Measurements from ENCODE around the gene KRT3.

The KRT3 gene

DNA sequence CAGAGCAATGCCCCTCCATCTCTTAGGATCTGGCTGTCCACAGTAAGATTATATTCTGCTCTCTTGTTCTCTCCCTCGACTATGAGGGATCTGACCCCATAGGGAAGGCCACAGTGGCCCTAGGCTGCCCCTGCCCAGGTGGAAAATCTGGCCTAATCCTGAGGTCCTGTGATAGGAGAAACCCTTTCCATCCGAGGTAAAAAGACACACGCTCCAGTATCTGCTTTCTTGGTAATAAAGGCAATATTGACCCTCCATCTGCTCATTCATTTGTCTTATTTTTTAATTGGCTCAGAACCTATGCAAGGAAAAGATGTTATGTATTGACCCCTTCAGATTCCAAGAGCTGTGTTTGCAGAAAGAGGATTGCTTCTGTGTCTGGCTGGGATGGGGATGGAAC, 28.5 kb downstream of the KRT3 start:
- no peak overlapping the region for H2BK5ac ChIP-seq (ENCODE audit: low read depth, low read length, poor library complexity, severe bottlenecking)
- no peak overlapping the region for H3K4me2 ChIP-seq (ENCODE audit: low read length, poor library complexity, severe bottlenecking)
- H3K23ac ChIP-seq (ENCODE audit: low read length in 2 of 2) = no peak overlapping the region
- H2BK12ac ChIP-seq (ENCODE audit: low read length in 2 of 2) = no peak overlapping the region
- no peak overlapping the region for H2AFZ ChIP-seq (ENCODE audit: low read depth, low read length)
- peaks cover 39 to 79% of the 10 kb centered on the region in 2 experiments for H3K27me3 ChIP-seq (ENCODE audit: control insufficient read depth in 1 of 2, insufficient read depth in 1 of 2, low read length in 2 of 2)
- no peak overlapping the region for H4K8ac ChIP-seq (ENCODE audit: low read length)
- H3K9me3 ChIP-seq (ENCODE audit: control insufficient read depth, low read length) = peaks cover 4% of the 10 kb centered on the region
- H3K36me3 ChIP-seq (ENCODE audit: control insufficient read depth in 1 of 2, insufficient read depth in 2 of 2, low read depth in 1 of 2, low read length in 2 of 2) = no peaks in the 10 kb centered on the region
- no peak for DNase-seq
- peak overlapping the region in 1 of 2 experiments; percentile 12 for H3K14ac ChIP-seq (ENCODE audit: low read length in 2 of 2)
- no peak overlapping the region for H2AK5ac ChIP-seq (ENCODE audit: low read length, severe bottlenecking)
- no peak overlapping the region for H2BK15ac ChIP-seq (ENCODE audit: low read depth, poor library complexity, severe bottlenecking)
- no peak overlapping the region for H4K91ac ChIP-seq (ENCODE audit: low read length)
- no peak overlapping the region for H3K27ac ChIP-seq (ENCODE audit: low read length, poor library complexity, severe bottlenecking)
- H3K4ac ChIP-seq (ENCODE audit: low read depth in 1 of 2, low read length in 2 of 2) = no peak overlapping the region
- H3K4me3 ChIP-seq (ENCODE audit: insufficient read depth in 1 of 2, low read depth in 1 of 2, low read length in 2 of 2) = no peak overlapping the region
- no peak overlapping the region for H3K9ac ChIP-seq (ENCODE audit: low read length)
- H3K4me1 ChIP-seq (ENCODE audit: control insufficient read depth, insufficient read depth, low read depth, low read length) = no peaks in the 10 kb centered on the region
- H2BK120ac ChIP-seq (ENCODE audit: low read depth, low read length) = no peak overlapping the region
- H3K79me1 ChIP-seq (replicated peaks; ENCODE audit: low read length, poor library complexity, severe bottlenecking) = no peaks in the 10 kb centered on the region
- no peak overlapping the region for H3K18ac ChIP-seq (ENCODE audit: low read depth in 1 of 2, low read length in 2 of 2)
- 22% methylated on average over 1 of the region's 3 CpGs for WGBS

DNA sequence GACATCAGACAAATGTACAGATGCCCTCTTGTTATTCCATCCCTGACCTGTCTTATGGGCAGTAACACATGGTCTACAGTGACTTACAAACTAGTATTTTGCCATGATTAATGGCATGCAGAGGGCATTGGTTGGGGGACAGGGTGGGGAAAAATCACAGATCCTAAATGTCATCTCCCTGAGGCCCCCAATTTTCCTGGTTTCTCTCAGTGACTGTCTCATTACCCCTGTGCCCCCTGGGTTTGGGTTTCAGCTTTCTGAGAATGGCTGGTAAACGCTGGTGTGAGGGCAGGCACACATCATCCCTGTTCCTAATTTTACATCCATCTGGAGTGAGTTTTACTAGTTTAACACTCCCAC, 28.9 kb downstream of the KRT3 start:
- Histone ChIP-seq H3K9ac (ENCODE audit: low read length) (no peak overlapping the region), H2BK5ac (ENCODE audit: low read depth, low read length, poor library complexity, severe bottlenecking) (no peak overlapping the region), H3K79me1 (replicated peaks; ENCODE audit: low read length, poor library complexity, severe bottlenecking) (no peaks in the 10 kb centered on the region), H4K91ac (ENCODE audit: low read length) (no peak overlapping the region), H2BK12ac (ENCODE audit: low read length in 2 of 2) (no peak overlapping the region), H3K23ac (ENCODE audit: low read length in 2 of 2) (no peak overlapping the region), H2BK15ac (ENCODE audit: low read depth, poor library complexity, severe bottlenecking) (no peak overlapping the region), H2AK5ac (ENCODE audit: low read length, severe bottlenecking) (no peak overlapping the region), H3K4me2 (ENCODE audit: low read length, poor library complexity, severe bottlenecking) (no peak overlapping the region), H3K4ac (ENCODE audit: low read depth in 1 of 2, low read length in 2 of 2) (no peak overlapping the region), H3K9me3 (ENCODE audit: control insufficient read depth, low read length) (peaks cover 8% of the 10 kb centered on the region), H3K27ac (ENCODE audit: low read length, poor library complexity, severe bottlenecking) (no peak overlapping the region), H3K18ac (ENCODE audit: low read depth in 1 of 2, low read length in 2 of 2) (no peak overlapping the region), H3K4me1 (ENCODE audit: control insufficient read depth, insufficient read depth, low read depth, low read length) (no peaks in the 10 kb centered on the region), H3K4me3 (ENCODE audit: insufficient read depth in 1 of 2, low read depth in 1 of 2, low read length in 2 of 2) (no peak overlapping the region), H3K27me3 (ENCODE audit: control insufficient read depth in 1 of 2, insufficient read depth in 1 of 2, low read length in 2 of 2) (peaks cover 37 to 77% of the 10 kb centered on the region in 2 experiments), H4K8ac (ENCODE audit: low read length) (no peak overlapping the region), H3K14ac (ENCODE audit: low read length in 2 of 2) (no peak overlapping the region), H2BK120ac (ENCODE audit: low read depth, low read length) (no peak overlapping the region), H3K36me3 (ENCODE audit: control insufficient read depth in 1 of 2, insufficient read depth in 2 of 2, low read depth in 1 of 2, low read length in 2 of 2) (no peaks in the 10 kb centered on the region), H2AFZ (ENCODE audit: low read depth, low read length) (no peak overlapping the region)
- no peak for DNase-seq
- no CpG with 5 or more reads among the region's 1 CpG for WGBS

DNA sequence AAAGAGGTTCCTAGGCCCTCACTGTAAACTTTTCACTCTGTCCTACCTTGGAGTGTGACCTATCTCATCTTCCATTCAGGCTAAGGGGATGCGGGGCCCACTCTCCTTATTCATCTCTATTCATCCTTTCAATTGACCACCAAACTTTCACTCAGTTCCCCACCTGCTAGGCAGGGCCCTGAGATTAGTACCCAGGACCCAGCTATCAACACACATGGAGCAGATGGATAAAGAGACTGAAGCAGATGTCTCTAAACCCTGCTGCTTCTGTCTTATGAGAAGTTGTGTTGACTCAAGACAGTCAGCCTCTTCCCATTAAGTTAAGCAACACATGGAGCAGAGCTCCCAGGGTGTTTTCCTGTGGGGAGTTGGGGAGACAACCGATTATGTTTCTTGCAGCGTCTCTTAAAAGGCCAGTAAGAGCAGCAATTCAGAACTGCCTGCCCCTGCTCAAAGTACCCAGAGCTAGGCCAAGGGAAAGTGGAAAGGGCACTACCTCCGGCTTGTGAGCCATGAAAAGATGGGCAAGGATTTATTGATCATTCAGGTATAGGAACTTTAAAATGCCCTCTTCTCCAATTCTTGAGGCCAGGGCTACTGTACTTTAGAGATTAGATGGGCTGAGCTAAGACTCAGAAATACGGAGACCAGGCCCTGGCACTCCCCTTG, 29.4 kb downstream of the KRT3 start:
- no peak overlapping the region for H3K18ac ChIP-seq (ENCODE audit: low read depth in 1 of 2, low read length in 2 of 2)
- H2AK5ac ChIP-seq (ENCODE audit: low read length, severe bottlenecking) = no peak overlapping the region
- no peak overlapping the region for H3K9ac ChIP-seq (ENCODE audit: low read length)
- no peak overlapping the region for H2BK5ac ChIP-seq (ENCODE audit: low read depth, low read length, poor library complexity, severe bottlenecking)
- no peak for DNase-seq
- H4K8ac ChIP-seq (ENCODE audit: low read length) = no peak overlapping the region
- no peak overlapping the region for H4K91ac ChIP-seq (ENCODE audit: low read length)
- no peak overlapping the region for H2BK12ac ChIP-seq (ENCODE audit: low read length in 2 of 2)
- H3K27ac ChIP-seq (ENCODE audit: low read length, poor library complexity, severe bottlenecking) = no peak overlapping the region
- H3K36me3 ChIP-seq (ENCODE audit: control insufficient read depth in 1 of 2, insufficient read depth in 2 of 2, low read depth in 1 of 2, low read length in 2 of 2) = no peaks in the 10 kb centered on the region
- no peak overlapping the region for H3K14ac ChIP-seq (ENCODE audit: low read length in 2 of 2)
- H2BK15ac ChIP-seq (ENCODE audit: low read depth, poor library complexity, severe bottlenecking) = no peak overlapping the region
- no peak overlapping the region for H2BK120ac ChIP-seq (ENCODE audit: low read depth, low read length)
- H3K23ac ChIP-seq (ENCODE audit: low read length in 2 of 2) = no peak overlapping the region
- H3K9me3 ChIP-seq (ENCODE audit: control insufficient read depth, low read length) = peaks cover 10% of the 10 kb centered on the region
- WGBS = 88% methylated on average over 4 of the region's 5 CpGs
- no peak overlapping the region for H3K4me2 ChIP-seq (ENCODE audit: low read length, poor library complexity, severe bottlenecking)
- no peak overlapping the region for H3K4me3 ChIP-seq (ENCODE audit: insufficient read depth in 1 of 2, low read depth in 1 of 2, low read length in 2 of 2)
- no peak overlapping the region for H3K4ac ChIP-seq (ENCODE audit: low read depth in 1 of 2, low read length in 2 of 2)
- H3K79me1 ChIP-seq (replicated peaks; ENCODE audit: low read length, poor library complexity, severe bottlenecking) = no peaks in the 10 kb centered on the region
- no peaks in the 10 kb centered on the region for H3K4me1 ChIP-seq (ENCODE audit: control insufficient read depth, insufficient read depth, low read depth, low read length)
- H2AFZ ChIP-seq (ENCODE audit: low read depth, low read length) = no peak overlapping the region
- peaks cover 37 to 71% of the 10 kb centered on the region in 2 experiments for H3K27me3 ChIP-seq (ENCODE audit: control insufficient read depth in 1 of 2, insufficient read depth in 1 of 2, low read length in 2 of 2)

DNA sequence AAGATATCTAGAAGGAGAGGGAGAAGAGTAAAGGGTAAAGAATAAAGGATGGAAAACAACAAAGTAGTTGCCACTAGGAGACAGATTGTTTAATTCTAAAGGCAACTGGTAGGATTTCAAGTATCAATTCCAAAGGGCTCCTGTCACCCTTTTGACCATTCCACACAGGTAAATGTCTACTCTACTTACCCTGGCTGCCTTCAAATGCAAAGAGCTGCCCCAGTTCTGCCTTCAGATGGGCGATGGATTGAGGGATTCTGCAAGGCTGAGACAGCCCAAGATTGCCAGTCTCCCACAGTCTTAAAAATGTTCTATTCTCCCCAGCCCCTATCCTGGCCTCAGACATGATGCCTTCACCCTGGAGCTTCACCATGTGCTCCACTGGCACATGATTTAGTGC, 30.2 kb downstream of the KRT3 start:
- no peak overlapping the region for H3K27ac ChIP-seq (ENCODE audit: low read length, poor library complexity, severe bottlenecking)
- no peak for DNase-seq
- no peak overlapping the region for H3K4me3 ChIP-seq (ENCODE audit: insufficient read depth in 1 of 2, low read depth in 1 of 2, low read length in 2 of 2)
- peak overlapping the region; percentile 7 for H4K91ac ChIP-seq (ENCODE audit: low read length)
- H2AFZ ChIP-seq (ENCODE audit: low read depth, low read length) = no peak overlapping the region
- H3K4me2 ChIP-seq (ENCODE audit: low read length, poor library complexity, severe bottlenecking) = no peak overlapping the region
- peaks cover 37 to 65% of the 10 kb centered on the region in 2 experiments for H3K27me3 ChIP-seq (ENCODE audit: control insufficient read depth in 1 of 2, insufficient read depth in 1 of 2, low read length in 2 of 2)
- no peak overlapping the region for H3K4ac ChIP-seq (ENCODE audit: low read depth in 1 of 2, low read length in 2 of 2)
- no peak overlapping the region for H2BK5ac ChIP-seq (ENCODE audit: low read depth, low read length, poor library complexity, severe bottlenecking)
- no peak overlapping the region for H3K18ac ChIP-seq (ENCODE audit: low read depth in 1 of 2, low read length in 2 of 2)
- WGBS = 15% methylated on average over 1 of the region's 1 CpG
- H2AK5ac ChIP-seq (ENCODE audit: low read length, severe bottlenecking) = no peak overlapping the region
- H4K8ac ChIP-seq (ENCODE audit: low read length) = no peak overlapping the region
- H2BK120ac ChIP-seq (ENCODE audit: low read depth, low read length) = no peak overlapping the region
- H3K23ac ChIP-seq (ENCODE audit: low read length in 2 of 2) = no peak overlapping the region
- H3K9me3 ChIP-seq (ENCODE audit: control insufficient read depth, low read length) = peaks cover 11% of the 10 kb centered on the region
- no peak overlapping the region for H3K14ac ChIP-seq (ENCODE audit: low read length in 2 of 2)
- H3K4me1 ChIP-seq (ENCODE audit: control insufficient read depth, insufficient read depth, low read depth, low read length) = no peaks in the 10 kb centered on the region
- no peak overlapping the region for H2BK15ac ChIP-seq (ENCODE audit: low read depth, poor library complexity, severe bottlenecking)
- H2BK12ac ChIP-seq (ENCODE audit: low read length in 2 of 2) = no peak overlapping the region
- no peaks in the 10 kb centered on the region for H3K36me3 ChIP-seq (ENCODE audit: control insufficient read depth in 1 of 2, insufficient read depth in 2 of 2, low read depth in 1 of 2, low read length in 2 of 2)
- H3K79me1 ChIP-seq (replicated peaks; ENCODE audit: low read length, poor library complexity, severe bottlenecking) = no peaks in the 10 kb centered on the region
- H3K9ac ChIP-seq (ENCODE audit: low read length) = no peak overlapping the region
